ENCODE data around the gene RBP3.

DNA sequence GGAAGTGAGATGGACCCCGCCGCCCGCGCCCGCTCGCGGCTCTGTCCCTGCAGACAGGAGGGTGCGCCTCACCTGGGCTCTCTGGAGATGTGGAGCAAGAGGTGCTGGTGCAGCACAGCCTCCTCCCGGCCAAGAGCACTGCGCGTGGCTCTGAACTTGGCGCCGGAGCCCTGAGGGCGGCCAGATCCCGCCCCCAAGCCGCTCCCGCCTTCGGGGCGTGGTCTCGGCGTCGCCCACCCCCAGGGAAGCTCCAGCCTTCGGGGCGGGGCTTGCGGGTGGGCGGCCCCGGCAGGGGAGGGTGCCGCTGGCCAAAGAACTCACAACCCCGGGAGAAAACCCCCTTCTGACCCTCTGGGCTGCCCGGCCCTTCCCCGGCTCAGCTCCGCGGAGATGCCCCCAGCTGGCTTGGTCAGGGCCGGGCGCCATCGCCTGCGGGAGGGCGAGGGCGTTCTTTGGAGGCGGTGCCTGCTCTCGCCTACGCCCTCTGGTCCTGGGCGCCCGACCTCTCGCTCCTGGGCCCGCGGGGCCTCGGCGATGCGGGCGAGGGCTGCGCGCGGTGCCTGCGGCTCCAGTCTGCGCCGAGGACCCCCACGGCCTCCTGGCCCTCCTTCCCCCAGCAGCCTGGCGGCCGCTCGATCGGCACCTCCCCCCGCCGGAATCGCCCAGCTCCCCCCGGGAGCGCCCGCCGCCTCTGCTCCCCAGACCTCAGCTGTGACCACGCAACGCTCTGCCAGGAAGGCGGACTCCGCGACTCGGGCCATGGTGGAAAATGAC is 36.2 kb downstream of the RBP3 start, which contains the start of gene ZNF488:
- TF ChIP-seq POLR2A (IDR thresholded peaks at IDR 0.05; ENCODE audit: borderline replicate concordance, extremely low read depth, insufficient read depth, insufficient read length) (peak; percentile 68), SRF (IDR thresholded peaks at IDR 0.05; ENCODE audit: low read depth) (no peak), CBX3 (IDR thresholded peaks at IDR 0.05; ENCODE audit: low read depth) (no peak), TCF7L2 (IDR thresholded peaks at IDR 0.05; ENCODE audit: borderline replicate concordance, extremely low read depth, insufficient read depth, insufficient read length) (no peak), RAD21 (IDR thresholded peaks at IDR 0.05; ENCODE audit: low read depth) (no peak), JUND (IDR thresholded peaks at IDR 0.05) (no peak), EZH2phosphoT487 (IDR thresholded peaks at IDR 0.05; ENCODE audit: borderline replicate concordance) (no peak), EZH2 (IDR thresholded peaks at IDR 0.05) (no peak)
- TF ChIP-seq, protein P1, sequence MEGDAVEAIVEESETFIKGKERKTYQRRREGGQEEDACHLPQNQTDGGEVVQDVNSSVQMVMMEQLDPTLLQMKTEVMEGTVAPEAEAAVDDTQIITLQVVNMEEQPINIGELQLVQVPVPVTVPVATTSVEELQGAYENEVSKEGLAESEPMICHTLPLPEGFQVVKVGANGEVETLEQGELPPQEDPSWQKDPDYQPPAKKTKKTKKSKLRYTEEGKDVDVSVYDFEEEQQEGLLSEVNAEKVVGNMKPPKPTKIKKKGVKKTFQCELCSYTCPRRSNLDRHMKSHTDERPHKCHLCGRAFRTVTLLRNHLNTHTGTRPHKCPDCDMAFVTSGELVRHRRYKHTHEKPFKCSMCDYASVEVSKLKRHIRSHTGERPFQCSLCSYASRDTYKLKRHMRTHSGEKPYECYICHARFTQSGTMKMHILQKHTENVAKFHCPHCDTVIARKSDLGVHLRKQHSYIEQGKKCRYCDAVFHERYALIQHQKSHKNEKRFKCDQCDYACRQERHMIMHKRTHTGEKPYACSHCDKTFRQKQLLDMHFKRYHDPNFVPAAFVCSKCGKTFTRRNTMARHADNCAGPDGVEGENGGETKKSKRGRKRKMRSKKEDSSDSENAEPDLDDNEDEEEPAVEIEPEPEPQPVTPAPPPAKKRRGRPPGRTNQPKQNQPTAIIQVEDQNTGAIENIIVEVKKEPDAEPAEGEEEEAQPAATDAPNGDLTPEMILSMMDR (IDR thresholded peaks at IDR 0.05 in 2 of 3, conservative IDR thresholded peaks at IDR 0.05 in 1 of 3; ENCODE audit: borderline replicate concordance in 1 of 3, insufficient read depth in 1 of 3, low read depth in 2 of 3, low read length in 2 of 3) = no peak
